Measurements from ENCODE around the gene ELP1. TPM values are rescaled to one million over a fixed set of nuclear protein-coding genes. Genes with fewer than 3 reads are reported as not detected.
A peak's percentile ranks its signal among the peaks of the same experiment; 100 is the strongest.
"Not testable (repeated sequence)": the region's sequence is repeated elsewhere in the genome, so short reads cannot be mapped to it uniquely, and the experiment has no call there.

Gene ELP1
- total RNA-seq, 1 donor from 2014 or later, result 51.9 TPM

- peak; percentile 55 for DNase-seq
- Mint-ChIP-seq H3K4me3 (ENCODE audit: unreplicated experiment) (peak overlapping the region; percentile 86), H3K9me3 (ENCODE audit: unreplicated experiment) (peaks cover 7% of the 10 kb centered on the region), H3K27me3 (ENCODE audit: unreplicated experiment) (peaks cover 4% of the 10 kb centered on the region), H3K27ac (ENCODE audit: unreplicated experiment) (peak overlapping the region; percentile 97), H3K36me3 (ENCODE audit: unreplicated experiment) (no peaks in the 10 kb centered on the region), H3K4me1 (ENCODE audit: low read depth, unreplicated experiment) (peaks cover 21% of the 10 kb centered on the region)
- TF ChIP-seq CTCF (IDR thresholded peaks at IDR 0.05; ENCODE audit: partially characterized antibody, unreplicated experiment), result no peak
Measured at GRCh38 chr9:108933231-108933717, 650 bp downstream of the ELP1 start.

GRCh38 chr9:108928386-108928785 lies 5.5 kb downstream of the ELP1 start:
- peaks cover 11% of the 10 kb centered on the region for H3K9me3 Mint-ChIP-seq (ENCODE audit: unreplicated experiment)
- H3K27me3 Mint-ChIP-seq (ENCODE audit: unreplicated experiment), result peaks cover 2% of the 10 kb centered on the region
- no peak overlapping the region for H3K4me3 Mint-ChIP-seq (ENCODE audit: unreplicated experiment)
- peaks cover 38% of the 10 kb centered on the region for H3K4me1 Mint-ChIP-seq (ENCODE audit: low read depth, unreplicated experiment)
- TF ChIP-seq CTCF (IDR thresholded peaks at IDR 0.05; ENCODE audit: partially characterized antibody, unreplicated experiment), result no peak
- no peak overlapping the region for H3K27ac Mint-ChIP-seq (ENCODE audit: unreplicated experiment)
- no peaks in the 10 kb centered on the region for H3K36me3 Mint-ChIP-seq (ENCODE audit: unreplicated experiment)
- no peak for DNase-seq

- Mint-ChIP-seq H3K4me1 (ENCODE audit: low read depth, unreplicated experiment) (peaks cover 24% of the 10 kb centered on the region), H3K36me3 (ENCODE audit: unreplicated experiment) (no peaks in the 10 kb centered on the region), H3K27ac (ENCODE audit: unreplicated experiment) (peak overlapping the region; percentile 87), H3K4me3 (ENCODE audit: unreplicated experiment) (peak overlapping the region; percentile 33), H3K27me3 (ENCODE audit: unreplicated experiment) (no peaks in the 10 kb centered on the region), H3K9me3 (ENCODE audit: unreplicated experiment) (peaks cover 5% of the 10 kb centered on the region)
- DNase-seq, result no peak
- no peak for TF ChIP-seq CTCF (IDR thresholded peaks at IDR 0.05; ENCODE audit: partially characterized antibody, unreplicated experiment)
Measured at GRCh38 chr9:108924466-108924865, 9.5 kb downstream of the ELP1 start.

GRCh38 chr9:108921200-108921599 lies 12.7 kb downstream of the ELP1 start:
- no peak for TF ChIP-seq CTCF (IDR thresholded peaks at IDR 0.05; ENCODE audit: partially characterized antibody, unreplicated experiment)
- no peak overlapping the region for H3K27ac Mint-ChIP-seq (ENCODE audit: unreplicated experiment)
- H3K9me3 Mint-ChIP-seq (ENCODE audit: unreplicated experiment), result peaks cover 5% of the 10 kb centered on the region
- H3K27me3 Mint-ChIP-seq (ENCODE audit: unreplicated experiment), result no peaks in the 10 kb centered on the region
- H3K4me3 Mint-ChIP-seq (ENCODE audit: unreplicated experiment), result no peak overlapping the region
- H3K36me3 Mint-ChIP-seq (ENCODE audit: unreplicated experiment), result no peaks in the 10 kb centered on the region
- peaks cover 24% of the 10 kb centered on the region for H3K4me1 Mint-ChIP-seq (ENCODE audit: low read depth, unreplicated experiment)
- no peak for DNase-seq

- H3K9me3 Mint-ChIP-seq (ENCODE audit: unreplicated experiment); H3K27ac Mint-ChIP-seq (ENCODE audit: unreplicated experiment); DNase-seq; H3K36me3 Mint-ChIP-seq (ENCODE audit: unreplicated experiment); H3K27me3 Mint-ChIP-seq (ENCODE audit: unreplicated experiment); H3K4me3 Mint-ChIP-seq (ENCODE audit: unreplicated experiment): not testable (repeated sequence)
- H3K4me1 Mint-ChIP-seq (ENCODE audit: low read depth, unreplicated experiment), result peaks cover 21% of the 10 kb centered on the region
Measured at GRCh38 chr9:108920401-108920800, 13.5 kb downstream of the ELP1 start.

Measured in glutamatergic neuron (in vitro differentiated cells).